PC-9 (cell line): Measurements from ENCODE around the gene YEATS2.

Experiments used
- CTCF ChIP-seq: fragments of 200-600 bp; sonication (generic); conservative IDR thresholded peaks from 2 replicates; pipeline ENCODE4 v1.6.1; 2017; ENCODE audit warnings: mixed run types, antibody characterized with exemption, mild to moderate bottlenecking, moderate library complexity
- EZH2 ChIP-seq: fragments of 200-600 bp; sonication (generic); IDR thresholded peaks from 2 replicates; pipeline ENCODE4 v1.8.0; 2017; ENCODE audit warnings: antibody characterized with exemption, low read depth

- TF ChIP-seq CTCF = no peak
- no peak for TF ChIP-seq EZH2
These were observed 120.5 kb downstream of the YEATS2 start for GRCh38 chr3:183818041-183818620.
